Fibroblast of the aortic adventitia (primary cell): ENCODE results near the gene TRIM58. TPM values are rescaled to one million over a fixed set of nuclear protein-coding genes. Genes with fewer than 3 reads are reported as not detected.

Source experiments
- DNase-seq: peaks from one replicate; pipeline ENCODE4 v3.0.0-alpha.2; 2010; ENCODE audit warnings: low read depth
- H3K4me3 ChIP-seq: 2 replicates; pipeline ENCODE4 v1.5.1; 2011; ENCODE audit warnings: low read depth, mild to moderate bottlenecking, control low read depth, low read length, moderate library complexity
- CTCF ChIP-seq: IDR thresholded peaks from 2 replicates; pipeline ENCODE4 v1.5.1; 2011; ENCODE audit warnings: mild to moderate bottlenecking, low read length, control low read depth, inconsistent platforms; ENCODE audit not compliant: insufficient read depth
- total RNA-seq: library from RNA; depleted of rRNA; stranded (reverse); fragments of >200 nt; gene quantifications from 2 replicates; pipeline ENCODE4 v1.2.3, GENCODE V29; 2012; ENCODE audit warnings: low replicate concordance

TRIM58 gene
- total RNA-seq, 1 donor: 0.09 TPM

- H3K4me3 ChIP-seq: no peak overlapping the region
- no peak for TF ChIP-seq CTCF
- DNase-seq: no peak
Observed at GRCh38 chr1:247833601-247834000, 23.4 kb upstream of the TRIM58 start.

GRCh38 chr1:247840818-247841217 lies 16.2 kb upstream of the TRIM58 start:
- H3K4me3 ChIP-seq: no peak overlapping the region
- no peak for TF ChIP-seq CTCF
- no peak for DNase-seq

- no peak within 1 kb of the TSS for H3K4me3 ChIP-seq
- TF ChIP-seq CTCF: no peak
- DNase-seq: no peak
Observed at GRCh38 chr1:247841796-247842195, 15.2 kb upstream of the TRIM58 start, which contains the start of gene OR11L1. Gene OR11L1, minus strand, starts transcription at chr1:247841896. Its CDS starts 0 bp downstream, at chr1:247841896.

DNA sequence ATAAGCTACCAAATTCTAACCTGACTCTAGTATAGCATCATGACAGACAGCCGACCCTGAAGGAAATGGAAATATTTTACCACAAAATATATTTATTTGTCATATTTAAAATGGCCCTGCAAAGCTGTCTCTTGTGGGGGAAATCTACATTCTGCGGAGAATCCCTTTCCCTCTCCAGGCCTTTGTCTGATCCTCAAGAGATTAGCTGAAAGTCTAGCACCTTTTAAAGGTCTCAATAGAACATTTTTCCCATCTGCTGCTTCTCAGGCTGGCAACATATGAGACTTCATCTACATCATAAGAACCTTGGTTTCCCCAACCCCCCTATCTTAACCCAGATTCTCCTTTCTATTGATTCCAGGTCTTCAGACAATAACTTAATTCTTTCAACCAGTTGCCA lies 13.6 kb upstream of the TRIM58 start:
- no peak for DNase-seq
- H3K4me3 ChIP-seq: no peak overlapping the region
- TF ChIP-seq CTCF: no peak

DNA sequence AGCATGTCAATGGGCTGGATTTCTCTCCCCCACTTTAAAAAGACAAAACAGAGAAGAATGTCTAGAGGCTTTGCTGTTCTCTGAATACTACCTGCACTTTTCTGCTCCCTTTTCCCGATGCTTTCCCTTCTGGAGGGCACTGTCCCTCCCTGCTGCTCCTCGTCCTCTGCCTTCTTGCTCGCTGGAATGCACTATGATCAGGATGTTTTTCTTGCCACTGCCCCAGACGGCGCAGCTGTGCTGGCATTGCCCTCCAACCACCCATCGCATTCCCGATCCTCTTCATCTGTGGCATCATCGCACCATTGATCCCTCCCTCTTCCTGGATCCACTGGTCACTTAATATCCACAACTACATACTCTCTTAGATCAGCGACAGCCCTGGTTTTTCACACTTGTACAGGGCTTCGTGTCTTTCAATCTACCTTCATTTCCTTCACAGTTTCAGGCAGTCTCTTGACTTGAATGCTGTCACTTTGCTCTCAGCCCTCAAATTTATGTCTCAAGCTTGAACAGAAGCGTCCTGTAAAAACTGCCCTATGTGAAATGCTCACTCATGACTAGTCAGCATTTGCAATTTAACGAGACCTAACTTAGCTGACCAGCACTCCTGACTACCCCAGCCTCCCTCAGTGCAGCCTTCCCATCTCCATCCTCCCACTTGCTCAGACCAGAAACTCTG lies 11.8 kb upstream of the TRIM58 start:
- no peak overlapping the region for H3K4me3 ChIP-seq
- no peak for DNase-seq
- no peak for TF ChIP-seq CTCF

GRCh38 chr1:247845693-247846017 lies 11.3 kb upstream of the TRIM58 start:
- no peak for TF ChIP-seq CTCF
- H3K4me3 ChIP-seq: no peak overlapping the region
- DNase-seq: no peak

DNA sequence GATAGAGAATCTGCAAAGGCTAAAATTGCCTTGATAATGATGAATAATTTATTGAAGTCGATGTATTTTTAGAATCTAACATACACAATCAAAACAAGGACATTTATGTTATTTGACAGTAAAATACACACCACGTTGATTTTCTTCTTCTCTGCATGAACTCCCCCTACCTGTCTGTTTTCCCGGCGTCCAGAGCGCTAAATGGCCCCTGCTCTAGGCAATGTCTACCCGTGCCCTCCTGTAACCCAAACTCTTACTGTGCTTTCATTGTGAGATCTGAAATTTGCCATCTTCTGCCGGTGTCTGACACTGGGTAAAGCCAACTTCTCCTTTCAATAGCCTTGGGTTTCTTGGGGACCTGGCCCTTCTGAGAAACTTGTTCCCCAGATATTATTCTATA lies 8.6 kb upstream of the TRIM58 start:
- H3K4me3 ChIP-seq: no peak overlapping the region
- no peak for DNase-seq
- no peak for TF ChIP-seq CTCF
